GM18526 (cell line): ENCODE results near the gene FKBP4.
A peak's percentile ranks its signal among the peaks of the same experiment; 100 is the strongest.

Experiments used
- POLR2A ChIP-seq: IDR thresholded peaks from 3 replicates; pipeline ENCODE4 v1.6.1; 2011; ENCODE audit not compliant: insufficient read length; ENCODE audit errors: extremely low read depth

FKBP4 gene

DNA sequence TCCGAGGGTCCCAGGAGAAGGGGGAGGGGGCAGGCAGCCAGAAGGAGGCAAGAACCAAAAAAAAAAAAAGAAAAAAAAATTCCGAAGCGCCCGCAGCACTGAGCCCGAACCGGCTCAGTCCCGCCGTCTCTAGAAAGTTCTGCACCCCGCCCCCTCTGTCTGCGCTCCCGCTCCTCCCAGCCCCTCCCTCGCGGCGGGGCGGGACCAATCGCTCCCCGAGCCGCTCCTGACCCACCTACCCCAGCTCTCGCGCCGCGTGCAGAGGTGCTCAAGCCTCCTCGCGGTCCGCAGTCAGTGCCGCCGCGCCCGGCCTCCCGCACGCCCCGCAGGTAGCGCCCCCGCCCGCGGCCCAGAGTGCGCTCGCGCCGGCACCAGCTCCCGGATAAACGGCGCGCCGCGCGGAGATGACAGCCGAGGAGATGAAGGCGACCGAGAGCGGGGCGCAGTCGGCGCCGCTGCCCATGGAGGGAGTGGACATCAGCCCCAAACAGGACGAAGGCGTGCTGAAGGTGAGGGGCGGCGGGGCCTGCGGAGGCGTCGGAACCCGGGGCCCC lies at the start of gene FKBP4:
Gene FKBP4, plus strand, starts transcription at position 235 of the 554 bp plus-strand sequence. Its CDS starts 170 bp downstream, at position 405.
- TF ChIP-seq POLR2A: peak; percentile 69

DNA sequence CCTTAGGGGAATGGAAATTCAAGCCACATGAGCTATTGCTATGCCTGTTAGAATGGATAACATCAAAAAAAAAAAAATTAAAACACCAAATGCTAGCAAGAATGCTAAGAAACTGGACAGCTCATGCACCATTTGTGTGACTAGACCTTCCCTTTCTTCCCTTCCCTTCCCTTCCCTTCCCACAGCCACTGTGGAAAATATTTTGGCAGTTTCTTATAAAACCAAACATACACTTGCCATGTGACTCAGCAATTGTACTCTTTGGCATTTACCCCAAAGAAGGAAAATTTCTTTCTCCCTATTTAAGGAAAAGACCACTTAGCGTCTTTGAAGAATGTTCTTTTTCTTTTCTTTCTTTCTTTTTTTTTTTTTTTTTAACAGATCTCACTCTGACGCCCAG lies 49.1 kb upstream of the FKBP4 start:
- TF ChIP-seq POLR2A: no peak

DNA sequence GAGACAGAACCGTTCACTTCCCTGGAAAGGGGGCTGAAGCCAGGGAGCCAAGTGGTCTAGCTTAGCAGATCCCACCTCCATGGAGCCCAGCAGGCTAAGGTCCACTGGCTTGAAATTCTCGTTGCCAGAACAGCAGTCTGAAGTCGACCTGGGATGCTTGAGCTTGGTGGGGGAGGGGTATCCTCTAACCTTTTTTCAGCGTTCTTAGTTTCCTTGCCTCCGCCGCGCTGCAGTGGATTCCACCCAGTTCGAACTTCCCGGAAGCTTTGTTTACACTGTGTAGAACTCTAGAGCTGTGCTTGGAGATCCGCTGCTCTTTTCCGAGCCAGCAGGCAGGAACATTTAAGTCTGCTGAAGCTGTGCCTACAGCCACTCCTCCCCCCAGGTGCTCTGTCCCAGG lies 45.2 kb upstream of the FKBP4 start:
- TF ChIP-seq POLR2A: no peak

GRCh38 chr12:2750185-2750584 lies 44.6 kb upstream of the FKBP4 start:
- no peak for TF ChIP-seq POLR2A

- no peak for TF ChIP-seq POLR2A
These were observed 43.5 kb upstream of the FKBP4 start for GRCh38 chr12:2751230-2751629.

DNA sequence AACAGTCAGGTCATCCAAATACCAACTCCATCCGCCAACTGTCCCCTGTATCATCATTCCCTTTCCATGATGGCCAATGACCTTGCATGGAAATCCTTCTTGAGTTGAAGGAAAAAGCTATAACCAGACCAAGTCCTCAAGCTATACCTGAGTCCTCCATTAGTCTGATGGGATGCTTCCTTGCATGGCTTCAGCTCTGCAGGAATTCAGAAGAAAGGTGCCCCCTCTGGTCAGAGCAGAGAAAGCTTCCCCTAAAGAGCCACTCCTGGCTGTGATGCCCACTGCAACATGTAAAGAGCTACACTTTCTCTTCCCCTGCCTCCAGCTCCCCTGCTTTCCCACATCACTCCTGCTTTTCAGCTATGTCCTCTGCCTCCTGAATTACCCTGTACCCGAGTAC lies 43.1 kb upstream of the FKBP4 start:
- TF ChIP-seq POLR2A: no peak

- TF ChIP-seq POLR2A: no peak
These were observed 41.9 kb upstream of the FKBP4 start for GRCh38 chr12:2752676-2753371.

DNA sequence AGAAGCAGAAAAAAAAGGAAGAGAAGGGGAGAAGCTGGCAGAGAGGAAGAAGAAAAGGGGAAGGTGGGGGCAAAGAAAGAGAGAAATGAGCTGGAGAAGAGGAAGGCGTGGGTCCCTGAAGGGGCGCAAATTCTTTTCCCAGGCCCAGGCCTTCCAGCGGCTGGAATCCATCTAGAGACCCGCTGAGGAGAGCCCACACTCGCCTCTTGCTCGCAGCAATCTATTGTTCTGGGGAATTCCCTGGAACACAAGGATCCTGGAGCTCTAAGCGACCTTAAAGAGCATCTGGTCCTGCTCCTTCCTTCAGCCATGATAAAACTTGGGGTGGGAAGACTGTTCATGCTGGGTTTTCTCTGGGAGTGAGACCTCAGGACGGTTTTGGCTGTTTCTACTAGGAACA lies 41.2 kb upstream of the FKBP4 start:
- no peak for TF ChIP-seq POLR2A

DNA sequence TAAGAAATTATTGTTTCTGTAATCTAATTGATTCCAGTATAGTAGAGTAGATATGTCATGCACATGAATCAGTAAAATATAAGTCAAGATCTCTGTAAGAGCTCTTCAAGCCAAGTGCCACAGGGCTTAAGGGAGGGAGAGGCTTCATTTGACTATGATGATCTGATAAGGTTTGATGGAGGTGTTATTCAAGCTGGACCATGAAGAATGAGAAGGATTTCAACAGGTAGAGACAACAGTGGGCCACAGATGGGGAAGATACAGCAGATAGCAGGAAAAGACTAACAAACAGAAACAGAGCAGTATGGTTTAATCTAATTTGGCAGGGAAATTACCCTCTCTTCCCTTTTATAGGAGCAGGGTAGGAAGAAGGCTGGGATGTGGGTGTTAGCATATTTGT lies 40.6 kb upstream of the FKBP4 start:
- no peak for TF ChIP-seq POLR2A

DNA sequence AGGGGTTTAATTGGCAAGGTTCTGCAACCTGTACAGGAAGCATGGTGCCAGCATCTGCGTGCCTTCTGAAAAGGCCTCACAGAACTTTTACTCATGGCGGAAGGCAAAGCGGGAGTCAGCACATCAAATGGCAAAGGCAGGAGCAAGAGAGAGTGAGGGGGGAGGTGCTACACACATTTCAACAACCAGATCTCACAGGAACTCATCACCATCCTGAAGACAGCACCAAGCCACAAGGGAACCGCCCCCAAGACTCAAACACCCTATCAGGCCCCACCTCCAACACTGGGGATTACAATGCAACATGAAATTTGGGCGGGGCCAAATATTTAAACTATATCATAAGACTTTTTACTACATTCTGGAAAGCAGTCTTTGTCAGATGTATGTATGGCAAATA lies 38.0 kb upstream of the FKBP4 start:
- no peak for TF ChIP-seq POLR2A

DNA sequence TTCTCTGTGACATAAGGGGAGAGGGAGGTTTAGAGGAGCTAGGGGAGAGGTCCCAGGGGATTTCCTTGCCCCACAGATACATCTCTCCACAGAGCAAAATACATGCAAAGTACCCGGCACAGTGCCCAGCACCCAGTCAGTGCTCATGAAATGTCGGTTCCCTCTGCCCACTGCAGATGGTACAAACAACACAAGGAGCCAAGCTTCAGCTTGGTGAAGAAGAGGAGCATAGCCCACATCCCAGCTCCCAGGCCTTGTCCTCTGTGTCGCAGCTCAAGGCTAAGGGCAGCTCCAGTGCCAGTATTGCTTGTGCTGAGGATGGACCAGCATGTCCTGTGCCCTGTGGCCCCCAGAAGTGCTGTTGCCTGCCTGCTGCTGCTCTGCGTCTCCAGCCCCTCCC lies 35.0 kb upstream of the FKBP4 start:
- TF ChIP-seq POLR2A: no peak

- no peak for TF ChIP-seq POLR2A
These were observed 30.4 kb upstream of the FKBP4 start for GRCh38 chr12:2764398-2764797.

GRCh38 chr12:2765052-2765451 lies 29.7 kb upstream of the FKBP4 start:
- no peak for TF ChIP-seq POLR2A

- no peak for TF ChIP-seq POLR2A
These were observed 29.2 kb upstream of the FKBP4 start for GRCh38 chr12:2765608-2766007.

GRCh38 chr12:2768224-2768961 lies 26.4 kb upstream of the FKBP4 start:
- no peak for TF ChIP-seq POLR2A

DNA sequence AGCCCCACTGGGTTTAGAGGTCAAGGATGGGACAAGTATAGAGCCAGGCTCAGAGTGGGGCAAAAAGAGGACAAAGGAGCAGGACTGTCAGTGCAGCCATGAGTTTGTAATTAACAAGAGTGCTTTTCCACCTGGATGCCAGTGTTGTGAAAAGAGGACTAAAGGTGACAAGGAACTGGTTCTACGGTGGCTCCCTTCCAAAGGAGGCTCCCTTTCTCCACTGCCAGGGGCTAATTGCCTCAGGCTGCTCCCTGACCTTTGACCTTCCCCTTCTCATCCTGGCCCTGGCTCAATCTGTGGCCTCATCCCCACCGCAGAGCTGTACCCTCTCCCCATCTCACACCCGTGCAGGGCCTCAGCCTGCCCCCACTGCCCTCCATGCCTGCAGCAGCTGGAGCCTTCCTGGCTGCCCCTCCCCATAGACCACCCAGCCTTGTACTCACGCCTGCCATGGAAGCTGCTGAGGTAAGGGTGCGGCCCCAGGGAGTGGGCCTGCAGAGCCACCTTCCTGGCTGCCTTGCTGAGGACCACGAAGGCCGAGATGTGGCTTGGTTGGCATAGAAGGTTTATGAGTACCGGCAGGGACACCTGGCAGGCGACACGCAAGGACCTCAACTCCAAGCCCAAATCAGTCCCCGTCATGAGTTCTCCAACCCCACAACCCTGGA lies 24.8 kb upstream of the FKBP4 start:
- no peak for TF ChIP-seq POLR2A

DNA sequence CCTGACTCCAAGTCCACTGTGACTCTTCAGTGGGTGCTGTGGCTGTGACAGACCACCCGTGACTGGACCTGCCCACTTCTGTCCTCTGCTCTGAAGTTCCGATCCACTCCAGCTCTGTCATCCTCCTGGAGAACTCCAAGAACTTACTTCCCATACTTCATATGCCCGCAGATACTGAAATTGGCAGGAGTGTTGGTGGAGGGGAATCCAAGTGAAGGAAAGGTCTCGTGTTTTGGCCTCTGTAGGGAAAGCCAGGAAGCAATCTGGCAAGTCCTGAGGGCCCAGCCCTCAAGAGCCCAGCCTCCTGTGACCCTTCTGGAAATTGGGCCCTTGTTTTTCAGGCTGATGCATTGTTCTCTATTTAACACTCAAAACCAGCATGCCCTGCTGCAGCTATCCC lies 22.4 kb upstream of the FKBP4 start:
- TF ChIP-seq POLR2A: no peak
